GM21786 (cell line): ENCODE results near the gene NEAT1.

Experiments used
- ATAC-seq: cut with Tn5 transposase; IDR thresholded peaks from one replicate; pipeline ENCODE4 v1.9.1; 2021; ENCODE audit not compliant: unreplicated experiment

Gene NEAT1

GRCh38 chr11:65433657-65434056, 11.1 kb downstream of the NEAT1 start:
- no peak for ATAC-seq

DNA sequence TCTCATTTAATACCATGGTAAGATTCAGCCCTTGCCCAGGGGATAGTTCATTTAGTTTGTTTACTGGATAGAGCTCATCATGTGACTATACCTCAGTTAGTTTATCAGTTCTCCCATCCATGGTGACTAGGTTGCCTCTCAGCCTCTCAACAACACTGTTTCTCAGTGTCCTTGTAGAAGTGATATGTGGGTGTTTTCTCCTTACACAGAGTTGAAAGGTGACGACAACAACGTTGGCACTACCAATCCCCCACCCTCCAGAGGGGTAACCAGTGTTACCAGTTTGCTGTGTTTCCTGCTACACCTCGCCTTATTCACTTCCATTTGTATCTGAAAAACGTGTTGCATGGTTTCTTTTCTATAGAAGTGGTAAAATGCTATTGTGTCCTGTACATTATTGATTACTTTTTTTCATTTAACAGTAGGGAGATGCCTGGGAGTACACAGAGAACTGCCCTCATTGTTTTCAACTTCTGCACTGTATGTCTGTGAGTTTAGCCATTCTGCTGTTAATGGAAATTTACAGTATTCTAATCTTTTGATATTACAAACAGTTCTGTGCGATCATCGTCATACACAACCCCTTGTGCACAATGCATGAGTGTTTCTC, 11.6 kb downstream of the NEAT1 start:
- ATAC-seq: no peak

DNA sequence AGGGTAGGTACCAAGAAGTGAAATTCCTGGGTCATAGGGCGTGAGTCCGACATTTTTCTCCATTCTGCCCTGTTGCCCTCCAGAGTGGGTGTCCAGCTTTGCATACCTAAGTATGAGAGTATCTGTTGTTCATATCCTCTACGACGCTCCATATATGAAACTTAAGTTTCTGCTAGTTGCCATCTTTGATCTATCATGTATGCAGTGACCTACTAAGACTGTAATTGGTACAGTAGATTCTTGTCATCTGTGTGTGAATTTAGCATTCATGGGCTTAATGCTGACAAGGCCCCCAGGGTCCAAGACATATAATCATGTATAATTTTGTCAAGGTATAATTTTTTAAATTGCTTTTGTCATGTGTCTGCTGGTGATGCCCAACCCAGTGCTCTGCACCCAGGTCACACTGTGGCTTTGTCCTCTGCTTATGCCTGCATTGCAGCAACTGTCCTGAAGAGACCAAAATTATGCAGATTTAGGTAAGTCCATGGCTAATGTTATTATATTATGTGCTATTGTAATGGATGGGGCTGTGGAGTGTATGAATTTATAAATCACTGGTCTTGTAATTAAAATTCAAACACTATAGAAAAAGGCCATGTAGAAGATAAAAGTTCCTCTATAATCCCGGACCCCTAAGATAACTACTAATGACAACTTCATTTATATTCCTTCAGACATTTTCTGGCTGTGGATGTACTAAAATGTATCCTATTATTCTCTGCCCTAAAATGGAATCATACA, 12.2 kb downstream of the NEAT1 start:
- ATAC-seq: no peak

GRCh38 chr11:65435411-65435931, 12.9 kb downstream of the NEAT1 start:
- no peak for ATAC-seq

GRCh38 chr11:65435981-65436411, 13.4 kb downstream of the NEAT1 start:
- ATAC-seq: no peak

DNA sequence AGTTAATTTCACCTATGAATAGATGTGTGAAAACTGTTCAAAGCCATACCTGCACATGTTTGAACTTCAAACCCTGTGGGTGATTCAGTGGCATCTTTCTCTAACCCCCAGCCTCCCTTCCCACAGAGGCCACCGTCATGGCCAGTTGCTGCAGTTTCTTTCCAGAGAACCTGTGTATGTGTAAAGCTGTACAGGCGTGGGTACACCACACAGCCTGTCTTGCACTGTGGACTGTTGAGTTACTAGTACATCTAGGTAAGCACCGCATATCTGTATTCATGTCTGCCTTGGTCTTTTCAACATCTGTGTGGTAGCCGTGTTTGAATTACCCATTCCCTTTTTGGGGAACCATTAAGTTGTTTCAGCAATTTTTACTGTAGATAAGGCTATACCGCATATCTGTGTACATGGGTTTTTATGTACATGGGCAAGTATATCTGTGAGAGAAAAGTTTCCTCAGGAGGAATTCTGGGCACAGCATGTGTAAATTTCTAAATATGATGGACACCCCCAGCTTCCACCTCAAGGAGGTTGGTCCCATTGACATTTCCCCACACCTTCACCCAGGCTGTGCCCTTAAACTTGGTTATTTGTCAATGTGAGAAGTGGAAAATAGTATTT, 13.9 kb downstream of the NEAT1 start:
- no peak for ATAC-seq

GRCh38 chr11:65437436-65438227, 15.0 kb downstream of the NEAT1 start:
- ATAC-seq: no peak

DNA sequence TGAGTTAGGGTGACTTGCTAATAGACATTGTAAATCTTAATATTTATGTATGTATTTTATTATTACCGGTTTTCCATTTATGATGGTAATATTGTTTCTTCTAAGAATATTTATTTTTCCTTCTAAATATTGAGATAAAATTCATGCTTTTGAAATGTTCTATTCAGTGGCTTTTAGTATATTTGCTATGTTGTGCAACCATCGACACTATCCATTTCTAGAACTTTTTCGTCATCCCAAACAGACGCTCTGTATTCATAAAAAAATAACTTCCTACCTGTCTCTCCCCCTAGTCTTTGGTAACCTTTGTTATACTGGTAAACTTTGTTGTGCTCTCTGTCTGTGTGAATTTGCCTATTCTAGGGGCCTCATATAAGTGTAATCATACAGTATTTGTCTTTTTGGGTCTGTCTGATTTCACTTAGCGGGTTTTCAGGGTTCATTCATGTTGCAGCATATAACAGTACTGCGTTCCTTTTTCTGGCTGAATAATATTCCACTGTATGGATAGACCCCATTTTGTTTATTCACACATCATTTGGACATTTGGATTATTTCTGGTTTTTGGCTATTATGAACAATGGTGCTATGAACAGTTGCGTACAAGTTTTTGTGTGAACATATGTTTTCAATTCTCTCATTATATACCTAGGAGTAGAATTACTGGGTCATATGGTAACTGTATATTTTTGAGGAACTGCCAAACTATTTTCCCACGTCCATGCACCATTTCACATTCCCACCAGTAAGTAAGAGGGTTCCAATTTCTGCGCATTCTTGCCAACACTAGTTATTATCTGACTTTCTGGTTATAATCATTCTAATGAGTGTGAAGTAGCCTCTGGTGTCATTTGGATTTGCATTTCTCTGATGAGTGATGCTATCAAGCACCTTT, 15.9 kb downstream of the NEAT1 start:
- ATAC-seq: no peak

DNA sequence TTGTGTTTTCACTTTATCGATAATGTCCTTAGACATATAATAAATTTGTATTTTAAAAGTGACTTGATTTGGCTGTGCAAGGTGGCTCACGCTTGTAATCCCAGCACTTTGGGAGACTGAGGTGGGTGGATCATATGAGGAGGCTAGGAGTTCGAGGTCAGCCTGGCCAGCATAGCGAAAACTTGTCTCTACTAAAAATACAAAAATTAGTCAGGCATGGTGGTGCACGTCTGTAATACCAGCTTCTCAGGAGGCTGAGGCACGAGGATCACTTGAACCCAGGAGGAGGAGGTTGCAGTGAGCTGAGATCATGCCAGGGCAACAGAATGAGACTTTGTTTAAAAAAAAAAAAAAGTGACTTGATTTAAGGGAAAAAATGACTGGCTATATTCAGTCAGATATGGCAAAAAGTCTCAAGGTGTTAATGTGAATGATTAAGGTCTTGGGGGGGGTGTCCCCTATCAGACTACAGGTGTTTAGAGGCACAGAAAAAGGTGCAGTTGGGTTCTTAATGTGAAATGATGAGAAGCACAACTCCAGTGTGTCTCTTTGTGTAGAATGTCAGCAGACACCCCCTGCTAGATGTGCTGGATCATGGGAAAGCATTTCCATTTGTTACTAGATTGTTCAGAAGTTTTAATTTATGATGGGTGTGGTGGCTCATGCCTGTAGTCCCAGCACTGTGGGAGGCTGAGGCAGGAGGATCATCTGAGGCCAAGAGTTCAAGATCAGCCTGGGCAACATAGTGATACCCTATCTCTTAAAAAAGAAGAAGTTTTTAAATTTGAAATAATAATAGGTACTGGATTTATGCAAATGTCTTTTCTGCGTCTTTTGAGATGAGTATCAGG, 17.0 kb downstream of the NEAT1 start:
- ATAC-seq: no peak

GRCh38 chr11:65440831-65441499, 18.4 kb downstream of the NEAT1 start:
- ATAC-seq: peak; percentile 63

GRCh38 chr11:65442842-65443331, 20.3 kb downstream of the NEAT1 start:
- no peak for ATAC-seq

GRCh38 chr11:65444314-65445051, 21.9 kb downstream of the NEAT1 start:
- ATAC-seq: no peak

GRCh38 chr11:65445101-65445603, 22.6 kb downstream of the NEAT1 start:
- no peak for ATAC-seq

DNA sequence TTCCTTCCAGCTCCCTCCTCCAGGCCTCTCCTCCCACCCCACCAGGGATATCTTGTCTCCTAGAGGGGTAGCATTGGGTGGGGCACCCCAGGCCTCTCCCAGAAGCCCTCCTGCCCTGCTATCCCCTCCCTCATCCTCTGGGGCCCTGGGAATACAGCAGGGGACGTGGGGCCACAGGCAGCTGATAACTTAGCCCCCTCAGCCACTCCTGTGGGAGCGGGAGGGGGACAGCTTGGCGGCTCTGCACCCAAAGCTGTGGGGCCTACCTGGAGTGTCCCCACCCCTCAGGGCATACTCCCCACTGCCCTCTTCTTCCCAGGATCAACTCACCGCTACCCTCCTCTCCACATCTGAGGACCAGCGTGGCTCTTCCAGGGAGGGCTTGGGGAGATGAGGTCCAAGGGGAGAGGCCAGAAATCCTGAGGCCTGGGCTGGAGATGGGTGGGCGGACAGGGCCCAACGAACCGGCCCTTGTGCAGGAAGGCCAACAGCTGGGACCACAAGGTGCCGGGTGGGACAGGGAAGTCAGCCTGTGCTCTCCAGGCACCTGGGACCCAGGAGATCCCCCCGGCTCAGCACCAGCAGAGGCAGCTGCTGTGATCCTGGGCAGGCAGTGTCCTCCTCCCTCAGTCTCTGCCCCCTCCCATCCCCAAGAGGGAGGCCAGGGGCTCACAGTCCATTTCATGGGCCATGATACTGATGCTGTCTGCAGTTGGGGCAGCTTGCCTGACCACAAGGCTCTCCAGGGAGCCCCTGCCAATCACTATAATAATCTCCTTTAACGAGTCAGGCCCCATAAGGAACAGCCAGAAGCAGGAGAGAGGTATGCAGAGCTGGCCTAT, 23.2 kb downstream of the NEAT1 start:
- no peak for ATAC-seq

DNA sequence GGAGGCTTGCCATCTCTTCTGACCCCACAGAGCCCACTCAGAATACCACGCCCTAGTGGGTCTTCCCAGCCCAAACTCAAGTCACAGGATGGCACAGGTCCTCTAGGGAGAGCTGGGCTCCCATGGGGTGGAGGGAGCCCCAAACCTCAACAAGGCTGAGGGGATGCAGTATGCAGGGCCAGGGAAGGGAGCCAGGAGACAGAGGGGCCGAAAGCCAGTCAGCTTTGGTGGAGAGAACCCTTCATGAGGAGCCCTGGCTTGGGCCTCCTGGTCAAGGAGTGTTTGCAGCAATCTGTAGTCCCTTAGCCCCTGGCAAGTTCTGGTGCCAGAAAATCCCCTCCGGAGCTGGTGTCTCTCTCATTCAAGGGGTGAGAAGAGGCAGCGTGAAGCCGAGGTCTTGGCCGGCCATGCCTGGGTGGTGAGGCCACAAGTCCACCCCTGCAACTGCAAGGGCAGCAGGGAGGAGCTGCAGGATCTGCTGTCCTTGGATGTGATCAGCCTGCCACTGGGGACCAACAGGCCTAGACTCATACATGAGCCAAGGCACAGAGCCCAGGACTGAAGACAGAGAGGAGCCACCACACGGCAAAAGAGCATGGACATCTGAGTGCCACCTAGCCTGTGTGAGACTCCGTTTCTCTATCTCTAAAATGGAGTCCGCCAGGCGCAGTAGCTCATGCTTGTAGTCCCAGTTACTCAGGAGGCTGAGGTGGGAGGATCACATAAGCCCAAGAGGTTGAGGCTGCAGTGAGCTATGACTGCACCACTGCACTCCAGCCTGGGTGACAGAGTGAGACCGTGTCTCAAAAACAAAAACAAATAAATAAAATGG, 24.1 kb downstream of the NEAT1 start:
- no peak for ATAC-seq

- no peak for ATAC-seq
Observed at GRCh38 chr11:65448074-65448417, 25.4 kb downstream of the NEAT1 start.
